Mucosa of descending colon (tissue), 3 donors: ENCODE results near the gene MAB21L4. TPM values are rescaled to one million over a fixed set of nuclear protein-coding genes. Genes with fewer than 3 reads are reported as not detected.

Experiments used
- ATAC-seq: fragments of 200-7000 bp; cut with Tn5 transposase; one replicate; pipeline ENCODE4 v1.9.1; 2020; ENCODE audit warnings: mild to moderate bottlenecking, moderate library complexity
- DNase-seq, 3 donors: peaks; one replicate each; pipeline ENCODE4 v3.0.0-alpha.2; 2020
- H3K36me3 ChIP-seq: fragments of 200-600 bp; one replicate; pipeline ENCODE4 v1.8.0; 2021; ENCODE audit warnings: low read depth, mild to moderate bottlenecking
- H3K4me1 ChIP-seq: fragments of 200-600 bp; one replicate; pipeline ENCODE4 v1.8.0; 2021; ENCODE audit warnings: low read depth, mild to moderate bottlenecking
- H3K4me3 ChIP-seq: fragments of 200-600 bp; one replicate; pipeline ENCODE4 v1.8.0; 2021; ENCODE audit warnings: mild to moderate bottlenecking
- H3K9me3 ChIP-seq: fragments of 200-600 bp; one replicate; pipeline ENCODE4 v1.8.0; 2021; ENCODE audit warnings: mild to moderate bottlenecking
- intact Hi-C, 2 donors: fragments of 100-400 bp; cut with DNase I in 1 of 2; cut with micrococcal nuclease in 1 of 2; formaldehyde crosslinking; loops; one replicate each; pipeline versions ENCODE4 v1.11.0 to v1.11.1; 2022; cut with DNase I, micrococcal nuclease
- total RNA-seq, 3 donors: library from RNA; stranded (reverse); fragmentation: NEBNext Ultra II Directional in 2 of 3; extraction: Animal tissue kit (Norgen Biotek cat#: 25700) in 2 of 3; gene quantifications; one replicate each; pipeline versions ENCODE4 v1.2.1 to v1.2.4, GENCODE V29; 2021 to 2023
- TF ChIP-seq, protein P1 (sequence below): fragments of 200-600 bp; IDR thresholded peaks from one replicate; pipeline ENCODE4 v1.8.0; 2022; ENCODE audit warnings: antibody characterized with exemption, mild to moderate bottlenecking
- donor health status: DM: no; HTN: no; CAD: no; lungs with moderate emphysema.
- donor health status: DM: no; HTN: no; CAD: no.
- donor health status: DM: no; HTN: yes; CAD: no.

MAB21L4 gene
- total RNA-seq, 3 donors from 2014 or later = 3.3 to 13.2 (median 8.1) TPM

DNA sequence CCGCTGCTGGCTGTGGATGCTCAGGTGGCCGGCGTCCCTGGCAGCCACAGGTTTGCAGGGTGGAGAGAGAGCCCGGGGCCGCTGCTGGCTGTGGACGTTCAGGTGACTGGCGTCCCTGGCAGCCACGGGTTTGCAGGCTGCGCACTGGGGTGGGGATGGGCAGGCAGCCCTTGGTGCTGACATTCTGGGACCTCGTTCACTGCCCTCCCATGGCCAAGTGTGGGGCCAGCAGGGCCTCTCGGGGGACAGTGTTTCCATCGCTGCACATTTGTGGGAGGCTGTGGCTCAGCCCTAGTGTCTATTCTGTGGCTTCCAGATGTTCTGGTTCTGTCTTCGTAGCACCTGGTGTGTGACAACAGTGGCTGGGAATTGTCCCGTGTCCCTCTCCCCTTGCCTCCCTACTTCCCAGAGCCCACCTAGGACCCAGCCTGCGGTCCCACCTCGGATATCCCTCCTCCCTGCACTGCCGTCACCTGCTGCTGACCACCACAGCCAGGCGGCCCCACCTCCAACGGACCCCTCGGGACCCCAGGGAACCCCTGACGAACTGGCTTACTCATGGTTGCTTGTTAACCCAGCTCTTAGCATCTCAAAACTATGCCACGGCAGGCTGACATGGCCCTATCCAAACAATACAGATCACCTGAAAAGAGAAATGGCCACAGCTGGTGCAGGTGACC, 11.1 kb upstream of the MAB21L4 start:
- no peaks in the 10 kb centered on the region for H3K4me1 ChIP-seq
- H3K4me3 ChIP-seq = no peak overlapping the region
- no peaks in the 10 kb centered on the region for H3K36me3 ChIP-seq
- intact Hi-C loops = no loop called here
- no peak for ATAC-seq
- no peaks in the 10 kb centered on the region for H3K9me3 ChIP-seq
- no peak for DNase-seq
- TF ChIP-seq, protein P1, sequence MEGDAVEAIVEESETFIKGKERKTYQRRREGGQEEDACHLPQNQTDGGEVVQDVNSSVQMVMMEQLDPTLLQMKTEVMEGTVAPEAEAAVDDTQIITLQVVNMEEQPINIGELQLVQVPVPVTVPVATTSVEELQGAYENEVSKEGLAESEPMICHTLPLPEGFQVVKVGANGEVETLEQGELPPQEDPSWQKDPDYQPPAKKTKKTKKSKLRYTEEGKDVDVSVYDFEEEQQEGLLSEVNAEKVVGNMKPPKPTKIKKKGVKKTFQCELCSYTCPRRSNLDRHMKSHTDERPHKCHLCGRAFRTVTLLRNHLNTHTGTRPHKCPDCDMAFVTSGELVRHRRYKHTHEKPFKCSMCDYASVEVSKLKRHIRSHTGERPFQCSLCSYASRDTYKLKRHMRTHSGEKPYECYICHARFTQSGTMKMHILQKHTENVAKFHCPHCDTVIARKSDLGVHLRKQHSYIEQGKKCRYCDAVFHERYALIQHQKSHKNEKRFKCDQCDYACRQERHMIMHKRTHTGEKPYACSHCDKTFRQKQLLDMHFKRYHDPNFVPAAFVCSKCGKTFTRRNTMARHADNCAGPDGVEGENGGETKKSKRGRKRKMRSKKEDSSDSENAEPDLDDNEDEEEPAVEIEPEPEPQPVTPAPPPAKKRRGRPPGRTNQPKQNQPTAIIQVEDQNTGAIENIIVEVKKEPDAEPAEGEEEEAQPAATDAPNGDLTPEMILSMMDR = no peak

DNA sequence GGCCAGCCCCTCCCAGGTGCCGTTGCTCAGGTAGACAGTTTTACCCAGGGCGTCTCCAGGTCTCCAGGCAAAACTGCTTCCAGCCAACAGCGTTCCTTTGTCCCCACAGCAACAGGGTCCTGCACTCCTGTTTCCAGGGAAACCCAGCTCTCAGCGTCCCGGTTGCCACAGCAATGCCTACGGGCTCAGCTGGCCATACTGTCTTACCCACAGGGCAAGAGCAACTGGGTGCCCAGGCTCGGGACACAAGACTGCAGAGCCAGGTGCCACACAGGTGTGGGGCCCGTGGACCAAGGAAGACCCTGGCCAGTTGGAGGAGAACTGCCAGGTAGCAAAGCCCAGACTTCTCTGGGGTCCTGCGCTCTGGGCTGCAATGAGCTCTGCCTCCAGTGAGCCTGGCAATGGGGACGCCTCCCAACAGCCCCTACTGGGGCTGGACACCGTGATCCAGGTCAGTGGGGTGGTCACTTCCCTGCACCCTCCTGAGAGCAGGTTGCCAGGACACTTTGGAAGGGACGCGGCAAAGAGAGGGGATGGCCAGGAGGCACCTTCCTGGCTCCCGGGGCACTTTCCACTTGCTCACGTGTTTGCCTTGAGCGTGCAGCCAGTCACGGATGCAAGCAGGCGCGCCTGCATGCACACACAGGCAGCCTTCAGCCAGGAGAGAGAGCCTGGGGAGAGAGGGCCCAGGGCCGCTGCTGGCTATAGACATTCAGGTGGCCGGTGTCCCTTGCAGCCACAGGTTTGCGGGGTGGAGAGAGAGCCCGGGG, 10.4 kb upstream of the MAB21L4 start, which contains the start of gene CROCC2:
CROCC2 (plus strand) TSS at position 196 of the 770 bp plus-strand sequence; CDS start at position 374, 178 bp downstream.
- DNase-seq = peak in 1 of 3 donors; percentile 38
- Histone ChIP-seq H3K36me3 (no peaks in the 10 kb centered on the region), H3K4me1 (no peaks in the 10 kb centered on the region), H3K4me3 (no peak within 1 kb of the TSS), H3K9me3 (no peaks in the 10 kb centered on the region)
- intact Hi-C loops = no loop called here
- TF ChIP-seq, protein P1 = no peak
- ATAC-seq = peak; percentile 36

DNA sequence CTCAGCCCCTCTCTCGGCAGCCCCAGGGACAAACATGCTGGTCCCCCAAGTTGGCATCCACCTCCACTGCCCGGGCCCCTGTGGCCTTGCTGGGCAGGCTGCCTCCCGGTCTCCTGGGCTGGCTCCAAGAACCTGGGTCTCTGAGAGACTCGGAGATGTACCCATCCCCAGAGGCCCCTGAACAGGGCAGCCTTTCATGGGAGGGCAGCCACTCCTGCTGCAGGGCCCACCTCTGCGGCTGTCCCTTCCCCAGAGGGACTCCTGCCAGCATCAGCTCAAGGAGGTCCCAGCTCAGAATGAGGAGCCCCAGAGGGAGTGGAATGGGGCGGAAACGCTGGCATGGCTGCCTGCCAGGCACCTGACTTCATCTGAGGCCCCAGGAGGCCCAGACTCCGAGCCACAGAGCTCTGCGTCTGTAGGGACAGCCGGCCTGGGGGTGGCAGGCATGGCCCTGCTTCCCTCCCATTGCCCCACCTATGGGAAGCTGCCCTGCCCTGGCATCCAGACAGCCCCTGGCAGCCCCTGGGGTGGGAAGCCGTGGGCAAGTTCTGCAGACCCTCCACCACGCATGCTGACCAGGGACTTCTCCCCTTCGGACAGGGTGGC, 9.3 kb upstream of the MAB21L4 start:
- DNase-seq = peak in 2 of 3 donors; percentile 56 to 65
- ATAC-seq = peak; percentile 69
- intact Hi-C loops = no loop called here
- no peaks in the 10 kb centered on the region for H3K4me1 ChIP-seq
- H3K9me3 ChIP-seq = no peaks in the 10 kb centered on the region
- H3K4me3 ChIP-seq = no peak overlapping the region
- TF ChIP-seq, protein P1 = no peak
- H3K36me3 ChIP-seq = no peaks in the 10 kb centered on the region

DNA sequence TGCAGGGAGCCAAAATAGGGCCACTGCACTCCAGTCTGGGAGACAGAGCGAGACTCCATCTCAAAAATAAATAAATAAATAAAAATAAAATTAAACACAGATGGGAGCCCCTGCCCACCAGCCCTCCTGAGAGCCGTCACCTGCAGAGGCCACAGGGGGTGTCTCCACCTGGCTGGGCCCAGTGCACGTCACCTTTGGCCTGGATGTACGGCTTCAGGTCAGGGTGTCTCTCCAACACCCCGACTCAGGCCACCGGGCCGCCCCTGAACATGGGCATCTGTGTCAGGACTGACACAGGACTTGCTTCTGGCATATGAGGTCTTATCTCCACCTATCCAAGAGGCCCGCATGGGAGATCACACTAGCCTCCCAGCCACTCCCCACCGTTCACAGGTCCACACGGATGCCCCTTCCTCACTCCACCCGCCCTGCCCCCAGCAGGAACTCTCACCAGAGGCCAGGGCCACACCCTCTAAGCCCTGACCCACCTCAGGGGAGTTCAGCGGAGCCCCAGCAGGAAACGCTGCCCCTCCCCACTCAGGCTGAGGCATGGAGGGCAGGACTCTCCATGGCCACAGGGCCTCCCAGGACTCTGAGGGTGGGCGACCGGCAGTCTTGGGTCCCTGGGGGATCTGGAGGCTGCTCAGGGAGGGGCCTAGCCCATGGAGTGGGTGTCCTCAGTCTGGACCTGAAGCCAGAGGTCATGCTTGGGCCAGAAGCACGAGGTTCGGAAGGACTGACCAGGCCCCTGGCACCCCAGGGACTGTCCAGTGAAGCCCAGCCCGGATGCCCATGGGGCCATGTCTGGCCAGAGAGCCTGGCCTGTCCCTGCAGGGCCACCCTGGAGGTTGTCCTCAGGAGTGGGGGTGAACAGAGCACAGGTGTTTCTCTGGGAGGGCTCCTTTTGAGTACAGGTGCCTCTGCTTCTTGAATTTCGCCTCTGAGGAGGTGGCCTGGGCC, 8.5 kb upstream of the MAB21L4 start:
- TF ChIP-seq, protein P1 = no peak
- DNase-seq (peak in 2 of 3 donors; percentile 21 to 40), ATAC-seq (no peak)
- intact Hi-C loops = no loop called here
- Histone ChIP-seq H3K4me3 (no peak overlapping the region), H3K9me3 (no peaks in the 10 kb centered on the region), H3K4me1 (no peaks in the 10 kb centered on the region), H3K36me3 (no peaks in the 10 kb centered on the region)
